HG02588 (cell line): ENCODE results near the gene FGF12.
A peak's percentile ranks its signal among the peaks of the same experiment; 100 is the strongest.

Experiments used
- ATAC-seq: cut with Tn5 transposase; IDR thresholded peaks from one replicate; pipeline ENCODE4 v1.9.1; 2021; ENCODE audit warnings: mild to moderate bottlenecking, moderate library complexity; ENCODE audit not compliant: unreplicated experiment

FGF12 gene

DNA sequence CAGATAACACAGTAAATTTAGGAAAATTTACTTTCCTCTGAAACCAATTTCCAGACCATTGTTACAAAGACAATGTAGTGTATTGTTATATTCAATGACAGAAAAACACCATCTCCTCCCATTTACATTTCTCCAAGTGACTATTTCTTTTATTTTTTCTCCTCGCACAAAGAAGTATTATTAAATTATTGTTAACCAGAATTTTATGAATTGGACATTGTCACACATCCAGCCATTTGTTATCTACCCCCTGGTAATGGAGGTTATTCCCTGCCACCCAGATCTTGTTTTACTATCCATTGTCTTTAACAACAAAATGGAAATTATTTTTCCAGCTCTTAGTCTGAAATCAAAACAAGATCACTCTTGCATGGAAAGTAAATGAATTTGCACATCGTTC, 511.3 kb downstream of the FGF12 start:
- no peak for ATAC-seq

- no peak for ATAC-seq
Measured at GRCh38 chr3:192212979-192213378, 514.4 kb downstream of the FGF12 start.

- no peak for ATAC-seq
Measured at GRCh38 chr3:192212335-192212734, 515.0 kb downstream of the FGF12 start.

DNA sequence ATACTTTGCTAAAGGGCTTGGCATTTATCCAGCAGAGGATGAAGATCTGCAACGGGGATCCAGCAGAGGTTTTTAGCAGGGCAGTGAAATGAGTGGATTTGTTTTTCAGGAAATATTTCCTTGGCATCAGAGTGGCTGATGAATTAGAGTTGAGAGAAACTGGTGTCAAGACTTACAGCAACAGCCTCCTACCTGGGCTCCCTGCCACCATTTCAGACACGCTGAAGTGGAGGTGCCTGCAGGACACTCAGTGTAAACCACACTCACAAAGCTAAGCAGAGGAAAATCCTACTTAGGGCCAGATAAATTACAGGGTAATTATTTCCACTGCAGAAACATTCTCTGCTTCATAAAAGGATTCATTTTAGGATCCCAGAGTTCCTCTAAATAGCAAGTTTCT, 519.7 kb downstream of the FGF12 start:
- ATAC-seq: no peak

- no peak for ATAC-seq
Measured at GRCh38 chr3:192207239-192207638, 520.1 kb downstream of the FGF12 start.

DNA sequence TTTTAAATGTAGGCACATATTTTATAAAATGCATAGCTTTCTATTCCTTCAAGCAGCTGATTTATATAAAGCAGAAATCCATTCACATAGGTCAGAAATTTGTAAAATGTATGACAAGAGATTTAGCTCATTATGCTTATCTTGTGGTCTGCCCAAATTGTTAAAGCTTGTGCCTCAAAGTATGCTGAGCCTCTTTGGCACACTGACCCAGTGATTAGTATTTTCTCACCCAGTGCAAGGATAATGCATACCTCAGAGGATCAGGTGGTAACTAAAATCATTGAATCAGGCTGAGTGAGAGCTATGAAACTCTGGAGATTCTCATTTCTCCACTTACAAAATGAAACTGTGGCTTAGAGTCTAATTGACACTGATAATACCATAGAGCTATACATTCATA, 533.3 kb downstream of the FGF12 start:
- ATAC-seq: no peak

DNA sequence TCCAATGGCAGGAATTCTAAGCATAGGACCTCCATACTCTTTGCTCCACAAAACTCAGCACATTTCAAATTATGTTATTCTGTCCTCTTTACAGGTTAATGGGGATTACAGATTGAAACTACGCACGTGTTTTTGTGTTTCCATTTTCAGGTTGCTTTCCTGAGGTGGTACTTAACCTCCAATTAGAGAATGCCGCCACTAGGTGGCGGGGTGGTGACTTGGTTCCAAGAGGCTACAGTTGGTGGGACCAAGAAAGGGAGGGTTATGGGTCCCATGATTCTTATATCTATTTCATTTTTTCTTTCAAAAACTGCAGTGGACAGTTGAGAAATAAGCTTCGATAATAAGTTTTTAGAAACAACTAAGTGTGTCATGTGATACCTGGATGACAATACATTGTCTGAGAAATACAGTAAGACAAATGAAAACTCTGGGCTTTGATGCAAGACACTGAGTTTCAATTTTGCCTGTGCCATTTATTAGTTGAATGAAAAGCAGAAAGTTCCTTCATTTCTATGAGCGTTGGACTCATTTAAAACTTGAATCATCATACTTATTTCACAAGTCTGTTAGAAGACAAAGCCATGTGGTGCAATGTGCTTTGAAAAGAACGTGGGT, 539.0 kb downstream of the FGF12 start:
- ATAC-seq: peak; percentile 92

DNA sequence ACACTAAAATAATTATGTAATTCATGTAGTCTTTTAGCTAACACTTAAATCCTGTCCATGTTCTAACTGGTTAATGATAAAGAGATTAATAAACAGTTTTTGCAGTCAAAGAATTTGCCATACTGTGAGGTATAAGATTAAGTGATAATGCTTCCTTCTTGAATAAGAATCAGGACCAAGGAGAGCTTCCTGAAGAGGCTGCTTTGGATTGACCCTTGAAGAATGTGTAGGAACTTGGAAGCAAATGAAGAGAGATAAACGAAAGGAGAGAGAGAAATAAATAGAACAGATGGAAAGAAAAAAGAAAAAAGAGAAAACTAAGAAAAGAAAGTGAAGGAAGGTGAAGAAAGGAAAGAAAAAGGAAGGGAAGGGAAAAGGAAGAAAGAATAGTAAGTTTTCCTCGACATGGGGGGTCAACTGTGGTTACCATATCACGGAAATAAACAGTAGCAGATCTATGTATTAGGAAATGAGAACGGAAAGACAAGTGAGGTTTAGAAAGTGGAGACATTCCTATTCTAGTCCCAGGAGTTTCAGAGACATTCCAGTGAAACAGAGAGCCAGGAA, 539.8 kb downstream of the FGF12 start:
- ATAC-seq: no peak

DNA sequence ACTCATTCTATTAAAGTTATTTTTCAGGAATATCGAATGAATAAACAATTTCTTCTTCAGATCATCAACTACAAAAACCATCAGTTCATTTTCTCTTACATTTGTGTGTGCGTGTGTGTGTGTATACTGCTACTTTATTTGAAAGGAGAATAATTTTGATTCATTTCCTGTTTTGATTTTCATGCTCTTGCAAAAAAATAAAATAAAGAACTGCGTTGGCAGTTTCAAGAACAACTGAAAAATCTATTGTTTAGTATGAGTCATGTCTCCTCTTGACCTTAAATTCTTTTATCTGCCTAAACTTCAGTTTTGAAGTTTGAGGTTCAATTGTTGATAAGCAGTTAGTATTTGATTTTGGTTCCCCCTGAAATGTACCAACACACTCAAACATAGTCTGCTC, 540.8 kb downstream of the FGF12 start:
- ATAC-seq: no peak

- ATAC-seq: no peak
Measured at GRCh38 chr3:192186045-192186444, 541.3 kb downstream of the FGF12 start.

- no peak for ATAC-seq
Measured at GRCh38 chr3:192183109-192183508, 544.2 kb downstream of the FGF12 start.

DNA sequence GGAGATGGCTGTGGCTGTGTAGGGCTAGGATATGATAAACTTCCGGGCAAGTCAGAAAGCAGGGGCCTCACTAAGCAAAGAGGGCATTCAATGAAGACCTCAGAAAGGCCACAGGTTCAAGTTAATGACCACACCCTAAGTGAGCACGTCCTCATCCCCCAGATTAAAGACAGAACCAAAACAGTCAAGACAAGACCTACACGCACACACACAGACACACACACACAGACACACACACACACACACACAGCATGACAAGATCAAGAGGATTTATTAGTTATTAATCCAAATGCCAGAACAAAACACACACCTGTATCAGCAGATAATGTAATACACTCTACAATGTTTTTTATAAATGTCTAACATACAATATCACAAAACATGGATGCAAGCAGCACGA, 546.2 kb downstream of the FGF12 start:
- no peak for ATAC-seq

GRCh38 chr3:192177383-192177782, 550.0 kb downstream of the FGF12 start:
- no peak for ATAC-seq

GRCh38 chr3:192174283-192174682, 553.1 kb downstream of the FGF12 start:
- ATAC-seq: no peak

DNA sequence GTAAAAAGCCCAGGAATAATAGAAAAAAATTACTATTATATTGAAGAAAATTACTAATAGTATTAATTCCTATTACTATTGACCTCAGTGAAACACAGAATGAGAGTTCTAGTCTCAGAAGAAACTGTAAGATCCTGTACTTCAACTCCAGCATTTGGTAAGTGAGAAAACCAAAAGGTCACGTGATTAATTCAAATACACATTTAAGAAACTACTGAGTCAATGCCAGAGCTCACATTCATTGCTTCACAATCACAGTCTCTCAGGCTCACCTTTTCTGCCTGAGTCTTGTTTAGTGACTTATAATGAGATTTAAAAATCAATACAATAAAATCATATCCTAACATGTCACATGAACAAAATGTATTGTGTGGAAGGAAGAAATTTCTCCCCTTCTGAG, 556.1 kb downstream of the FGF12 start:
- no peak for ATAC-seq

DNA sequence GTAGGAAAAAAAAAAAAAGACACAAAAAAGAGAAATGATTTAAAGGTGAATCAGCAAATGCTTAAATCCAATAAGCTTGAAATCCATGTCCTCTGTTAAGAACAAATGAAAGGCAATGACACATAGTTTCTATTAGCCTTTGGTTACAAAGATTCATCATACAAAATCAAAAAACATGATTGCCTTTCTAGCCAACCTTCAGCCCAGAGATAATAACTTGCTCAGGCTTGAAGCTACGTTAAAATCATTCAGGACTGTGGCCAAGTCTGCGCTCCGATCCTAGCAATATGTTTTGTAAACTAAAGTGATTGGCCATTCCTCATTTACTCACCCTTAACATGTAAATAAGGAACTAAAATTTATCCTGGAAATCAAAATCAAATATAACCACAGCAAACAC, 556.7 kb downstream of the FGF12 start:
- no peak for ATAC-seq

- ATAC-seq: no peak
Measured at GRCh38 chr3:192170031-192170430, 557.3 kb downstream of the FGF12 start.

DNA sequence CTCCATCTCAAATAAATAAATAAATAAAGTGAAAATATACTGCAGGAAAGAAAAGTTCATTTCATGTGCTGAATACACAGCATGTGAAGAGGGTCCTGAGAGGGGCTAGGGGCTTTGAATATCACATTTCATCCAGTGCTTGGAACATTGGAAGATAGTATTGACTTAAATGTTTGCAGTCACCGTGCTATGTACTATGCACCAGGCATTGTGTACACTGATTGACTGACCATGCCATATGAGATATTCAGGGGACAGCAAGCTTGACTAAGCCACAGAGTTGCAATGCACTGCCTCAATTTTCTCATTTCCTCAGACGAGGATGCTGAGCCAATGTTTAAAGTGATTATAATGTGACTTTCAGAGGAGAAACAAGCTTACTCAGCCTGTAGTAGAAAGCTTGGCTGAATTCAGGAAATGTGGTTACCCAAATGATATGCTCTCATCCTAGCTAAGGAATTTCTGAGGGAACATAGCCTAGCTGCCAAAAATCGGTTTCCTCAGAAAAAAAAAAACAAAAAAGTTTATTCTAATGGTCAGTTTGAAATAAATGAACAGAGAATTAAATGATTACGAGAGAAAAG, 557.9 kb downstream of the FGF12 start:
- no peak for ATAC-seq

GRCh38 chr3:192168202-192168601, 559.1 kb downstream of the FGF12 start:
- ATAC-seq: no peak

DNA sequence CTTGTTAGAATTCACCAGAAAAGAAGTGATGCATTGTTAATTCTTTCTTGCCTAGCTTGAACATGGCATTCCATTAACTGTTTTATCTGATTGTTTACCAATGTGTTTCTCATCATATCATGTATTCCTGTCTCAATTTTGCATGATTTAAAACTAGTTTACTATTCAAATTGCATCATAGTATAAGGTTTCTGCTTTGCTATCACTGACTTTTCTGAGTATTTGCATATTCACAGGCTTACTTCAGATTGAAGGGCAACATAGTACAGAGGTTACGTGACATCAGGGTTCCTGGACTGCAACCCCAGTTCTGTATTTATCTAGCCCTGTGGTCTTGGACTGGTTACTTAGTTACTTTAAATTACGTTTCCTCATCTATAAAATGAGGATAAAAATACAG, 561.8 kb downstream of the FGF12 start:
- no peak for ATAC-seq

DNA sequence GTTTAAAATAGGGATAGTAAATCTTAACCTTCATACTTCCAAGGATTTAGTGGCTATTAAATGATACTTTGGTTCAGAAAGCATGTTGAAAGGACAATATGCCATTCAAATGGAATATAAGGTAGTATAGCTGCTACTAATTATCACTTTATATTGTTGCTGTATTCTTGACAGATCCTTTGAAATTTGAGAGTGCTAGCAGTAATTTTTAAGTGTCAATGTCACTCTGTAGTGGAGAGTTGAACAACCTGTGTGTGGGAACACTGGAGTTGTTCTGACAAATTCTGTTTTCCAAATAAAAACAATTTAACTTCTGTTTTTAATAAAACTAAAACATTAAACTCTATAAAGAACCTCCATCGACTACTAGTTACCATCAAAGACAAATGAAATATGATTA, 565.7 kb downstream of the FGF12 start:
- no peak for ATAC-seq

- no peak for ATAC-seq
Measured at GRCh38 chr3:192156382-192156781, 571.0 kb downstream of the FGF12 start.

- ATAC-seq: no peak
Measured at GRCh38 chr3:192155194-192155593, 572.1 kb downstream of the FGF12 start.
